ENCODE measurements around the gene TDRD7.

- TF ChIP-seq POLR2A (IDR thresholded peaks at IDR 0.05; ENCODE audit: low read depth, low read length) (no peak), POLR2AphosphoS5 (IDR thresholded peaks at IDR 0.05; ENCODE audit: low read depth, low read length) (no peak), TAF1 (IDR thresholded peaks at IDR 0.05; ENCODE audit: borderline replicate concordance, low read depth, low read length) (no peak)
These were observed 45.0 kb upstream of the TDRD7 start for GRCh38 chr9:97366889-97367288.
